GM10248 (cell line): ENCODE results near the gene FOSL1.

ENCODE experiments used
- CTCF ChIA-PET: fragments of 300-600 bp; sonication (Branson Sonifier 250); formaldehyde crosslinking; extraction: SDS; loops from one replicate; lab custom pipeline; 2021; ENCODE audit warnings: antibody characterized with exemption; lab: Yijun Ruan, JAX
- POLR2A ChIA-PET: fragments of 350-650 bp; sonication (Branson Sonifier 250); formaldehyde crosslinking; extraction: SDS; loops from one replicate; lab custom pipeline; 2020; ENCODE audit warnings: antibody characterized with exemption; lab: Yijun Ruan, JAX
- DNase-seq: peaks from one replicate; pipeline ENCODE4 v3.0.0; 2012; ENCODE audit errors: extremely low spot score
- TF ChIP-seq, protein P1 (sequence below): IDR thresholded peaks from 2 replicates; pipeline ENCODE4 v1.5.1; 2012; ENCODE audit warnings: mild to moderate bottlenecking, low read depth; ENCODE audit errors: extremely low read depth, missing control alignments, control extremely low read depth

FOSL1 gene

DNA sequence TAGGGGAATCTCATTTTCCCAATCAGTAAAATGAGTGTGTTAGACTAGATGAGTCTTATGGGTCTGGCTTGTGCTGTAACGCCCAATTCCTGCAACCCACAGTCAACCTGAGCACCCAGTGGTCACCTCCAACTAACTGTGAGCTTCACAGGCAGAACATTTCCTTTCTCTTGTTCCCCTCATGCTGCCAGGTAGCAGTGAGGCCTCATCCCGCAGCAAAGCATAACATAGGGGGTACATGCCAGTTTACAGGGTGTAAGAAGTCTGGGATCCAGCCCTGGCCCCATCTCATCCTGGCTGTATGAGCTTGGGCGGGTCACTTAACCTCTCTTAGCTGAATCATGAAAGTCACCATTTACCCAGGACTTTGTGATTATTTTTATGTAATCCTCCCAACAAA, 31.3 kb downstream of the FOSL1 start:
- no peak for DNase-seq
- TF ChIP-seq, protein P1, sequence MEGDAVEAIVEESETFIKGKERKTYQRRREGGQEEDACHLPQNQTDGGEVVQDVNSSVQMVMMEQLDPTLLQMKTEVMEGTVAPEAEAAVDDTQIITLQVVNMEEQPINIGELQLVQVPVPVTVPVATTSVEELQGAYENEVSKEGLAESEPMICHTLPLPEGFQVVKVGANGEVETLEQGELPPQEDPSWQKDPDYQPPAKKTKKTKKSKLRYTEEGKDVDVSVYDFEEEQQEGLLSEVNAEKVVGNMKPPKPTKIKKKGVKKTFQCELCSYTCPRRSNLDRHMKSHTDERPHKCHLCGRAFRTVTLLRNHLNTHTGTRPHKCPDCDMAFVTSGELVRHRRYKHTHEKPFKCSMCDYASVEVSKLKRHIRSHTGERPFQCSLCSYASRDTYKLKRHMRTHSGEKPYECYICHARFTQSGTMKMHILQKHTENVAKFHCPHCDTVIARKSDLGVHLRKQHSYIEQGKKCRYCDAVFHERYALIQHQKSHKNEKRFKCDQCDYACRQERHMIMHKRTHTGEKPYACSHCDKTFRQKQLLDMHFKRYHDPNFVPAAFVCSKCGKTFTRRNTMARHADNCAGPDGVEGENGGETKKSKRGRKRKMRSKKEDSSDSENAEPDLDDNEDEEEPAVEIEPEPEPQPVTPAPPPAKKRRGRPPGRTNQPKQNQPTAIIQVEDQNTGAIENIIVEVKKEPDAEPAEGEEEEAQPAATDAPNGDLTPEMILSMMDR, result no peak
- POLR2A ChIA-PET, result interaction anchor here (1.0 to 1.6 kb wide), 4 partner anchors 9 to 22 kb away, joined by 3 to 5 read pairs (median 4); partner anchors contain the start of genes CCDC85B, CFL1 and MUS81
- CTCF ChIA-PET, result interaction anchor here (1.1 to 17.2 kb wide), 3 partner anchors 8 to 18 kb away, joined by 3 to 535 read pairs (median 133); partner anchors contain the start of genes CCDC85B, CFL1, CTSW and FIBP

GRCh38 chr11:65868076-65868667, 32.0 kb downstream of the FOSL1 start:
- no peak for DNase-seq
- TF ChIP-seq, protein P1, result no peak
- ChIA-PET CTCF (interaction anchor here (1.1 to 17.2 kb wide), 3 partner anchors 7 to 17 kb away, joined by 3 to 535 read pairs (median 133); partner anchors contain the start of genes CCDC85B, CFL1, CTSW and FIBP), POLR2A (interaction anchor here (1.2 to 1.6 kb wide), 2 partner anchors 8 to 10 kb away, joined by 4 to 5 read pairs; partner anchors contain the start of genes CFL1 and MUS81)

DNA sequence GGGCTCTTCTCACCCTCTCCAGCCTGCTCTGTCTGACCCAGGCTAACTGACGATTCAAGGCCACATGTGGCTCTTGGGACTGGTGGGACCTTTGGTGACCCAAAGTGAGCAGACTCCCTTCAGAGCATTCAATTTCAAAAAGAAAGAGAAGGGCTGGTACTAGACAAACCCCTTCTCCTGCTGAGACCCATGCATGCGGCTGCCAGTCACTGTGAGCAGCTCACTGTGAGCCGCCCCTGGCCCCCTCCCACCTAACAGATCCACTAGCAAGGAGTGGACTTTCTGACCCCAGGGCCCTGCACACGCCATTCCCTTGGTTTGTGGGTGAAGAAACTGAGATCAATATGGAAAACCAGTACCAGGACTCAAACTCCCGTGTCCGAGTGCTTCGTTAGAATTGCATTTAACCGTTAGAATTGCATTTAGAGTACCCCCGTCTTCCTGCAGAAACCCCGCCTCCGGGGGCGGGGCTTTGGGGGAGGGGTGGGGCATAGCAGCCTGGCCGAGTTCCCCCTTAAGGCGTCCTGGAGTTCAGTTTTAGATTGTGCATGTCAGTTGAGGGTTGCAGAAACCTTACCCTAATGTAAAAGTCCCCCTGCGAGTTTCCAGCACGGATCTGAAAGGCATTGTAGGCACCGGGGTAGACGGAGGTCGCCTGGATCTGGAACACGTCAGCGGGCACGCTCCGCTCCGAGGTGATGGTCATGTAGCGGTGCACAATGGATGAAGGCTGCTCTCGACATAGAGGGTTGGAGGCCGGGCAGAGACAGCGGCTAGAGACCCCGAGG, 32.7 kb downstream of the FOSL1 start:
- TF ChIP-seq, protein P1, result no peak
- no peak for DNase-seq
- ChIA-PET CTCF (interaction anchor here (7.1 to 17.2 kb wide), 2 partner anchors 7 to 18 kb away, joined by 133 to 535 read pairs; partner anchors contain the start of genes CCDC85B, CFL1, CTSW and FIBP), POLR2A (interaction anchor here (0.7 to 1.6 kb wide), 4 partner anchors 8 to 17 kb away, joined by 3 to 5 read pairs (median 4); partner anchors contain the start of genes CFL1 and MUS81)

DNA sequence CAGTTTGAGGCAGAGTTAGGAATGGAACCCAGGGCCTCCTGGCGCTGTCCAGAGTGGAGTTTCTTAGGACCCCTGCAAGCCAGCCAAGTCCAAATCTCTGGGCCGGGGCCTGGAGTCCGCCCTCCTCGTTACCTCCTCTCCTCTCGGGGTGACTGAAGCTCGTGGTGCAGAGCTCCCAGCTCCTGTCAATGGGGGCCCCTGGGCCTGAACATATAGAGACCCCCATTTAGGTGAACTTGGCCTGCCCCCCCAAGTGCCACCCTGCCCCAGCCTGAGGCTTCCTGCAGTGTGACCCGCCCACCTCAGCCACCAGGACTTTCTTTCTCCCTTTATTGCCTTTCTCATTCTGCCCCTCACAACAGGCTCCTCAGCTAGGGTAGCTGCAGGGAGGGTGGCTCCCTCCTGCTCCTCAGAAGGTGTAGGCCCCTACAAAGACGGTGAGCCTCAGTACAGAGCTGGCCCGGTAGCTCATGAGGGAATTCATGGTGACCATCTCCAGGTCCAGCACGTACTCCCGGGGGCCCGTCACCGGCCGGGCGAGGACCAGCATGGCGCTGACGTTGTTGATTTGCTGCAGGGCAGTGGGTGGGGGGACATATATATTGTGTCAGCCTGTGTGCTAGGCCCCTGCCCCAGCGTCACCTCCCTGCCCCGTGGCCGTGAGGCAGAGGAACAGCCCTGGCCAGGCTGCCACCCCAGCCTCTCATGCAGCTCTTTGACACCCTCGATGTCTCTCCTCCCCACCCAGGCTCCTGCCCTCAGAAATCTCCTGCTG, 33.5 kb downstream of the FOSL1 start:
- DNase-seq, result no peak
- CTCF ChIA-PET, result interaction anchor here (1.1 to 17.2 kb wide), 2 partner anchors 19 to 29 kb away, joined by 3 to 535 read pairs; partner anchors contain the start of genes CCDC85B, CTSW and FIBP
- TF ChIP-seq, protein P1, result no peak
- POLR2A ChIA-PET, result interaction anchor here (0.7 to 1.2 kb wide), 2 partner anchors 9 to 17 kb away, joined by 3 to 5 read pairs; partner anchors contain the start of gene CFL1

DNA sequence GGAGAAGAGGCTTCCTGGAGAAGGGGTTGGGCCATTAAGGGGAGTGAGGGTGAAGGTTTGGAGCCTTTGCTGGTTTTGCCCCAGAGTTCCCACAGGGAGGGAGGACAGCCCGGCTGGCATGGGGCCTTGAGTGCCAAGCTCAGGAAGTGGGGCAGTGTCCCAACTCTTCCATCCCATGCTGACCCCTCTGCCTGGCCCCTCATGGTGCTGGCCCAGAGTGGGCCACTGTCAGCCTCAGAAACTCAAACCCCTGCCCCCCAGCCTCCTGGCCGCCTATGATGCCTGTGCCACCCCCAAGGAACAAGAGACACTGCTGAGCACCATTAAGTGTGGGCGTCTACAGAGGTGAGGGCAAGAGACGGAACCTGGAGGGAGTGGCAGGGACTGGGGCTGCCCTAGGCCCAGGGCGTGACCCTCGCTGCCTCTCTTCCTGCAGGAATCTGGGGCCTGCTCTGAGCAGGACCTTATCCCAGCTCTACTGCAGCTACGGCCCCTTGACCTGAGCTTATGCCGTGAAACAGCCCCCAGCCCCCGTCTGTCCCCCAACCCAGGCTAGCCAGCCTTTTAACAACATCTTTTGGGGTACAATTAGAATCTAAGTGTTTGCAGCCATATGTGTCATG, 34.5 kb downstream of the FOSL1 start:
- CTCF ChIA-PET, result interaction anchor here (17.2 kb wide), 1 partner anchor 20 kb away, joined by 535 read pairs; the partner anchor contains the start of genes CCDC85B, CTSW and FIBP
- no peak for DNase-seq
- TF ChIP-seq, protein P1, result no peak
- POLR2A ChIA-PET, result interaction anchor here (0.5 kb wide), 1 partner anchor 128 kb away, joined by 3 read pairs; no protein-coding TSS in a partner anchor
